PC-3 (cell line): ENCODE results near the gene MSI2.

Source experiments
- EZH2 ChIP-seq: fragments of 300-600 bp; sonication (generic); IDR thresholded peaks from one replicate; pipeline ENCODE4 v1.6.1; 2017; ENCODE audit warnings: antibody characterized with exemption, mild to moderate bottlenecking, low read length; ENCODE audit not compliant: unreplicated experiment
- TF ChIP-seq, protein P1 (sequence below): fragments of 300-600 bp; sonication (generic); conservative IDR thresholded peaks from 2 replicates; pipeline ENCODE4 v1.5.1; 2017; ENCODE audit warnings: antibody characterized with exemption, low read depth, mild to moderate bottlenecking, low read length

DNA sequence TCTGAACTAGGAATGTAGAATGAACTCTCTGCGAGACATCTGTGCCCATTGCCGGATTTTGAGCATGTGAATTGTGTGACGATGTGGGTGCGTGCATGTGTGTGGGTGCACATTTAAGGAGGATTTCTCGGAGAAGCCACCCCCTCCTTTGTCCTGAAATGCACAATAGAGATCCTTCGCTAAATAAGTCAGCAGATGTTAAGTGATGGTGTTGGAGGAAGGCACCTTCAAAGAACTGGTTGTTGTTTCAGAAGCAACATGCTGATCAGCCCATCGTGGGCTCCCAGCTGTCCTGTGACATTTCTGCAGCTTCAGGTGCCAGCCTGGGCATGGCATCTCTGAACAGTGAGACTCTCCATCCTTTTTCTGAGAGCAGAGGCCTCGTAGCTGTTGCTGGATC lies 194.9 kb downstream of the MSI2 start:
- TF ChIP-seq, protein P1, sequence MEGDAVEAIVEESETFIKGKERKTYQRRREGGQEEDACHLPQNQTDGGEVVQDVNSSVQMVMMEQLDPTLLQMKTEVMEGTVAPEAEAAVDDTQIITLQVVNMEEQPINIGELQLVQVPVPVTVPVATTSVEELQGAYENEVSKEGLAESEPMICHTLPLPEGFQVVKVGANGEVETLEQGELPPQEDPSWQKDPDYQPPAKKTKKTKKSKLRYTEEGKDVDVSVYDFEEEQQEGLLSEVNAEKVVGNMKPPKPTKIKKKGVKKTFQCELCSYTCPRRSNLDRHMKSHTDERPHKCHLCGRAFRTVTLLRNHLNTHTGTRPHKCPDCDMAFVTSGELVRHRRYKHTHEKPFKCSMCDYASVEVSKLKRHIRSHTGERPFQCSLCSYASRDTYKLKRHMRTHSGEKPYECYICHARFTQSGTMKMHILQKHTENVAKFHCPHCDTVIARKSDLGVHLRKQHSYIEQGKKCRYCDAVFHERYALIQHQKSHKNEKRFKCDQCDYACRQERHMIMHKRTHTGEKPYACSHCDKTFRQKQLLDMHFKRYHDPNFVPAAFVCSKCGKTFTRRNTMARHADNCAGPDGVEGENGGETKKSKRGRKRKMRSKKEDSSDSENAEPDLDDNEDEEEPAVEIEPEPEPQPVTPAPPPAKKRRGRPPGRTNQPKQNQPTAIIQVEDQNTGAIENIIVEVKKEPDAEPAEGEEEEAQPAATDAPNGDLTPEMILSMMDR: no peak
- TF ChIP-seq EZH2: no peak
